Keratinocyte (primary cell): ENCODE measurements around the gene F8. TPM values are rescaled to one million over a fixed set of nuclear protein-coding genes. Genes with fewer than 3 reads are reported as not detected.

Source experiments
- DNase-seq: peaks from one replicate; pipeline ENCODE4 v3.0.0-alpha.2; 2011; ENCODE audit warnings: low read depth, missing footprints, low spot score
- FAIRE-seq: peaks from 2 replicates; lab custom pipeline; 2011; peaks lifted over from hg19 to GRCh38; lab: Jason Lieb, UNC
- H2AFZ ChIP-seq: 2 replicates; pipeline ENCODE4 v1.6.0; 2012; ENCODE audit warnings: low read length, control low read depth, inconsistent platforms; ENCODE audit not compliant: control insufficient read depth
- H3K27ac ChIP-seq: 2 replicates; pipeline ENCODE4 v1.5.1; 2011; ENCODE audit warnings: low read length; ENCODE audit not compliant: control insufficient read depth, insufficient read depth
- H3K27me3 ChIP-seq: 3 replicates; pipeline ENCODE4 v1.6.0; 2011; ENCODE audit warnings: low read length; ENCODE audit not compliant: control insufficient read depth, insufficient read depth; ENCODE audit errors: extremely low read depth
- H3K36me3 ChIP-seq, 2 experiments: 2 replicates in 1 of 2; 3 replicates in 1 of 2; pipeline ENCODE4 v1.5.1; 2011; ENCODE audit warnings: low read length in 2 of 2, mild to moderate bottlenecking in 1 of 2; ENCODE audit not compliant: control insufficient read depth in 2 of 2, insufficient read depth in 2 of 2; ENCODE audit errors: extremely low read depth in 1 of 2
- H3K4me1 ChIP-seq: 3 replicates; pipeline ENCODE4 v1.5.1; 2011; ENCODE audit warnings: low read length; ENCODE audit not compliant: control insufficient read depth, insufficient read depth; ENCODE audit errors: extremely low read depth
- H3K4me2 ChIP-seq: 3 replicates; pipeline ENCODE4 v1.6.0; 2011; ENCODE audit warnings: low read depth, low read length; ENCODE audit not compliant: control insufficient read depth, insufficient read depth; ENCODE audit errors: extremely low read depth
- H3K4me3 ChIP-seq, 3 experiments: fragments of 200-600 bp in 1 of 3; sonication (generic) in 1 of 3; 2 replicates in 2 of 3; 3 replicates in 1 of 3; pipeline ENCODE4 v1.5.1; 2011 to 2016; ENCODE audit warnings: low read length in 3 of 3, mild to moderate bottlenecking in 3 of 3, control low read depth in 2 of 3, inconsistent platforms in 1 of 3, low read depth in 1 of 3, mixed read lengths in 1 of 3, mixed run types in 1 of 3, moderate library complexity in 1 of 3; ENCODE audit not compliant: control insufficient read depth in 2 of 3, insufficient read depth in 2 of 3; ENCODE audit errors: extremely low read depth in 1 of 3
- H3K79me2 ChIP-seq: 2 replicates; pipeline ENCODE4 v1.6.0; 2012; ENCODE audit warnings: low read length; ENCODE audit not compliant: control insufficient read depth, insufficient read depth
- H3K9ac ChIP-seq: 3 replicates; pipeline ENCODE4 v1.6.0; 2011; ENCODE audit warnings: low read length; ENCODE audit not compliant: control insufficient read depth, insufficient read depth; ENCODE audit errors: extremely low read depth
- H3K9me1 ChIP-seq: 3 replicates; pipeline ENCODE4 v1.6.0; 2011; ENCODE audit warnings: low read length; ENCODE audit not compliant: control insufficient read depth, insufficient read depth; ENCODE audit errors: extremely low read depth
- H3K9me3 ChIP-seq: 2 replicates; pipeline ENCODE4 v1.5.1; 2012; ENCODE audit warnings: low read depth, low read length; ENCODE audit not compliant: control insufficient read depth
- H4K20me1 ChIP-seq: 3 replicates; pipeline ENCODE4 v1.6.0; 2011; ENCODE audit warnings: low read length; ENCODE audit not compliant: control insufficient read depth, insufficient read depth; ENCODE audit errors: extremely low read depth
- CTCF ChIP-seq, 3 experiments: IDR thresholded peaks in 1 of 3; conservative IDR thresholded peaks in 1 of 3; optimal IDR thresholded peaks in 1 of 3; 2 replicates in 2 of 3; 3 replicates in 1 of 3; pipeline versions ENCODE3 to v1.5.1; 2011; ENCODE audit warnings: low read length in 3 of 3, mild to moderate bottlenecking in 3 of 3, moderate library complexity in 2 of 3, control low read depth in 1 of 3, inconsistent platforms in 1 of 3; ENCODE audit not compliant: insufficient read depth in 2 of 3; ENCODE audit errors: extremely low read depth in 1 of 3
- EZH2 ChIP-seq: IDR thresholded peaks from one replicate; pipeline ENCODE4 v1.6.1; 2012; ENCODE audit warnings: inconsistent platforms, mild to moderate bottlenecking, low read length, moderate library complexity
- dilution Hi-C: fragments of 300-500 bp; cut with MboI; formaldehyde crosslinking; loops from one replicate; pipeline ENCODE4 v1.7.0; 2020; ENCODE audit warnings: low sequenced_read_pairs; ENCODE audit not compliant: extremely low pct_ligation_motif_present
- polyA plus RNA-seq, 5 experiments: library from polyadenylated mRNA; depleted of rRNA in 3 of 5; stranded (reverse) in 3 of 5; stranded (forward) in 1 of 5; unstranded in 1 of 5; fragments of >200 nt; gene quantifications; 1 replicate in 1 of 5; 2 replicates in 3 of 5; 3 replicates in 1 of 5; pipeline versions ENCODE4 v1.2.1 to v1.2.3, GENCODE V29; 2011 to 2012; ENCODE audit warnings: missing spikeins in 2 of 5, low read depth in 1 of 5, low replicate concordance in 1 of 5

The F8 gene
- polyA plus RNA-seq, 1 donor (not counting 4 experiments of a cell fraction or from before 2014, with no cell fraction given): 1.3 TPM

GRCh38 chrX:154829134-154829533 lies 193.4 kb downstream of the F8 start:
- Histone ChIP-seq H3K79me2 (no peaks in the 10 kb centered on the region), H3K4me1 (peaks cover 4% of the 10 kb centered on the region), H3K9ac (no peak overlapping the region), H3K36me3 (no peaks in the 10 kb centered on the region), H3K9me3 (no peaks in the 10 kb centered on the region), H3K27ac (no peak overlapping the region), H3K4me2 (no peak overlapping the region), H4K20me1 (no peaks in the 10 kb centered on the region), H3K9me1 (no peaks in the 10 kb centered on the region), H3K27me3 (no peaks in the 10 kb centered on the region), H3K4me3 (no peak overlapping the region), H2AFZ (no peak overlapping the region)
- FAIRE-seq: no peak
- no peak for DNase-seq
- dilution Hi-C loops: no loop called here
- TF ChIP-seq CTCF (optimal IDR thresholded peaks at IDR 0.05 in 1 of 3, IDR thresholded peaks at IDR 0.05 in 1 of 3, conservative IDR thresholded peaks at IDR 0.05 in 1 of 3; ENCODE audit: extremely low read depth in 1 of 3, insufficient read depth in 2 of 3, low read length in 3 of 3) (no peak), EZH2 (no peak)

GRCh38 chrX:154828016-154828408 lies 194.5 kb downstream of the F8 start:
- FAIRE-seq (no peak), DNase-seq (no peak)
- Histone ChIP-seq H3K9ac (no peak overlapping the region), H3K36me3 (no peaks in the 10 kb centered on the region), H3K27ac (no peak overlapping the region), H3K4me2 (no peak overlapping the region), H4K20me1 (no peaks in the 10 kb centered on the region), H3K4me3 (no peak overlapping the region), H2AFZ (no peak overlapping the region), H3K27me3 (no peaks in the 10 kb centered on the region), H3K9me1 (no peaks in the 10 kb centered on the region), H3K4me1 (peaks cover 4% of the 10 kb centered on the region), H3K9me3 (no peaks in the 10 kb centered on the region), H3K79me2 (no peaks in the 10 kb centered on the region)
- TF ChIP-seq EZH2 (no peak), CTCF (optimal IDR thresholded peaks at IDR 0.05 in 1 of 3, IDR thresholded peaks at IDR 0.05 in 1 of 3, conservative IDR thresholded peaks at IDR 0.05 in 1 of 3; ENCODE audit: extremely low read depth in 1 of 3, insufficient read depth in 2 of 3, low read length in 3 of 3) (no peak)
- dilution Hi-C loops: no loop called here
